Epithelial cell of proximal tubule (primary cell): ENCODE data around the gene LTBP3. TPM values are rescaled to one million over a fixed set of nuclear protein-coding genes. Genes with fewer than 3 reads are reported as not detected.
A peak's percentile ranks its signal among the peaks of the same experiment; 100 is the strongest.

Source experiments
- DNase-seq: peaks from one replicate; pipeline ENCODE4 v3.0.0-alpha.2; 2011; ENCODE audit warnings: low read depth
- H3K4me3 ChIP-seq: 2 replicates; pipeline ENCODE4 v1.5.1; 2011; ENCODE audit warnings: low read depth, mild to moderate bottlenecking, low read length
- CTCF ChIP-seq: conservative IDR thresholded peaks from 2 replicates; pipeline ENCODE4 v1.5.1; 2012; ENCODE audit warnings: low read depth, mild to moderate bottlenecking, low read length
- total RNA-seq: library from RNA; depleted of rRNA; stranded (reverse); fragments of >200 nt; gene quantifications from 2 replicates; pipeline ENCODE4 v1.2.3, GENCODE V29; 2015

The LTBP3 gene
- total RNA-seq, 1 donor from 2014 or later, result 102 TPM

- peak overlapping the region; percentile 67 for H3K4me3 ChIP-seq
- DNase-seq, result no peak
- TF ChIP-seq CTCF, result no peak
Observed at GRCh38 chr11:65556470-65557279, 1.5 kb downstream of the LTBP3 start.

- no peak for TF ChIP-seq CTCF
- H3K4me3 ChIP-seq, result peak overlapping the region; percentile 19
- DNase-seq, result no peak
Observed at GRCh38 chr11:65555693-65556231, 2.4 kb downstream of the LTBP3 start.

GRCh38 chr11:65554842-65555430, 3.2 kb downstream of the LTBP3 start:
- no peak for TF ChIP-seq CTCF
- DNase-seq, result no peak
- no peak overlapping the region for H3K4me3 ChIP-seq

DNA sequence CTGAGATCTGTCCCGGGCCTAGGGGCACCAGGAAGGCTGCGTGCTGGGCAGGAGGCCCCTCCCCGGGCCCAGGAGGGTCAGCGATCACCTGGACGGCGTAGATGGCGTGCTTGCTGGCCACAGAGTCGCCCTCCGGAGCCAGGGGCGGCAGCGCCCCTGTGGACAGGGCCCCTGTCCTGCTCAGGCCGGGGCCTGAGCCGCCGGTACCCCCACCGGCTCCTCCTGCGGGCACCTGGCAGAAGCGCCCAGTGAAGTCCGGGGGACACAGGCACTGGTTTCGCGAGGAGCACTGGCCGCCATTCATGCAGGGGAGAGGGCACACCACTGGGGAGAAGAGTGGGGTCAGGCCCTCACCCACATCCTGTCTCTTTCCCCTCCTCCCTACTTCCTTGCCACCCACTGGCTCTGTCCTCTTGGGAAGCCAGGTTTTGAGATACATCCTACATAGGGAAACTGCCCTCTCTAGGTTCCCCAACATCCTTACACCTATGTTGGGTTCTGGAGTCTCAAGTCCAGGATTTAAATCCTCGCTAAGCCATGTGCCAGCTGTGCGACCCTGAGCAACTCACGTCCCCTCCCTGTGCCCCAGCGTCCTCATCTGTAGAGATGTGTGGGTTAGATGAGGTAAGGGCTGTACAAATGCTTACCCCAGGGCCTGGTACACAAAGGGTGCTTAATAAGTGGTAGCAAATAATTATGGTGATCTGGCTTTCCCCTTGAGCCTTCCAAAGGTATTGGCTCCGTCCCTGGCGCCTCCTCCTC, 3.9 kb downstream of the LTBP3 start:
- TF ChIP-seq CTCF, result no peak

DNA sequence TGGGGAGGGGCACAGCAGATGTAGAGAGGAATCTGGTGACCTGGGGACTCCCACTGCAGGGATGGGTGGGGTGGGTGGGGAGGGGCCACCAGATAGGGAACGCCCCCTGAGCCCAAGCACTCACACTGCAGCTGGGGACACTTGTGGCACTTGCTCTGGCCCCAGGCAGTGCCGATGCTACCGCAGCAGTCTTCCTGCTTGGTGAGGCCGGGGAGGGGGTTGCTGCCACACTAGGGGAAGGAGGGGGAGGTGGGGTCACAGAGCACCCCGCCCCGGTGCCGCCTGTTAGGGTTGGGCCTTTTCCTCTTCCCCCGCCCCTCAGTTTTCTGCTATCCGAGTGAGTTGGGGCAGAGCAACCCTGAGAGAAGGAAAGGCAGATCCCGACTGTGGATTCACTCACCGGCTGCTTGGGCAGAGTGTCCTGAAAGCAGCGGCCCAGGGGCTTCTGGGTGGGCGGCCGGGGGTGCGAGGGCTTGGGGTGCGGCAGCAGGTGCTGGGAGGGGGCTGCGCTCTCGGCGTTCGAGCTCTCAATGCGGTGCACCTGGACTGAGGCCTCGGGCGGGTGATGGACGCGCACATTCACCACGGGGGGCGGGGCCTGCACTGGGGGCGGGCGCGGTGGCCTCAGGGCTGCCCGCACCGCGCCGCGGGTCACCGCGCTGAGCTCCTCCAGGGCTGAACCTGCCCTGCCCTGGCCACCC, 4.7 kb downstream of the LTBP3 start:
- TF ChIP-seq CTCF, result no peak
- H3K4me3 ChIP-seq, result no peak overlapping the region
- no peak for DNase-seq

More for the DNA sequence above, 3.9 kb downstream of the LTBP3 start:
- DNase-seq, result no peak
- no peak overlapping the region for H3K4me3 ChIP-seq

DNA sequence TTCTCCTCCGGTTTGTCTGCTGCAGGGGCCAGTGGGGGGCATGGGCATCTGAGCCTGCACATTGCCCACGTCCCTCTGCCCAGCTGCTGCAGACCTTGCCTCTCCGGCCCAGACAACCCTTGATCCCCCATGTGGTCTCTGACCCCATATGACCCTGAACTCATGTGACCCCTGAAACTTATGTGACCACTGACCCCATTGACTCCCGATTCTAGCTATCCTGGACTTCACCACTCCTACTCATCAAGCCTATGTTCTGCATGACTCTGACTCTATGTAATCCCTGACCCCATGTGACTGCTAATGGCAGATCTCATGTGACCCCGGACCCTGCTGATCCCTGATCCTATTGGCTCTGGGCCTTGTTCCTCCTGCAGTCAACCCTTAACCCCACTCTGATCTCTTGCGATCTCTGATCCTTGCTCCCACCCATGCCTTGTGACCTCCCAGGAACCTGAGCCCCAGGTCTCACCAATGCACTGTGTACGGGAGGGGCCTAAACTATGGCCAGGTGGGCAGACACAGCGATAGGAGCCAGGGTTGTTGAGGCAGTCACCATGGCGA, 5.7 kb downstream of the LTBP3 start:
- no peak overlapping the region for H3K4me3 ChIP-seq
- DNase-seq, result no peak
- no peak for TF ChIP-seq CTCF
